IMR-90 (cell line): Measurements from ENCODE around the gene MYO1D. TPM values are rescaled to one million over a fixed set of nuclear protein-coding genes. Genes with fewer than 3 reads are reported as not detected.

Experiments used
- ATAC-seq: fragments of 200-7000 bp; cut with Tn5 transposase; 2 replicates; pipeline ENCODE4 v1.9.1; 2020; ENCODE audit warnings: low read depth, mild to moderate bottlenecking, moderate library complexity
- BruUV-seq: library from RNA; stranded (reverse); fragments of 400-500 nt; replicated peaks from 2 replicates; lab custom pipeline; 2021; lab: Mats Ljungman, UMichigan
- CTCF ChIA-PET: fragments of 300-600 bp; formaldehyde crosslinking; extraction: SDS; loops from one replicate; lab custom pipeline; 2021; ENCODE audit warnings: antibody characterized with exemption; lab: Yijun Ruan, JAX
- POLR2A ChIA-PET: fragments of 300-600 bp; sonication (Branson Sonifier 250); formaldehyde crosslinking; loops from one replicate; lab custom pipeline; 2022; ENCODE audit warnings: antibody characterized with exemption; ENCODE audit not compliant: unreplicated experiment; lab: Charles Lee
- DNase-seq: peaks from one replicate; pipeline ENCODE4 v3.0.0; 2013
- H2AFZ ChIP-seq: replicated peaks from 2 replicates; pipeline ENCODE3; 2013; ENCODE audit warnings: low read length, mild to moderate bottlenecking; ENCODE audit not compliant: poor library complexity
- H2AK5ac ChIP-seq: 2 replicates; pipeline ENCODE4 v1.6.1; 2013; ENCODE audit warnings: low read depth, low read length, inconsistent platforms
- H2AK9ac ChIP-seq: replicated peaks from 2 replicates; pipeline ENCODE3; 2013; ENCODE audit warnings: mild to moderate bottlenecking, low read depth, low read length, moderate library complexity; ENCODE audit not compliant: poor library complexity
- H2BK120ac ChIP-seq: 2 replicates; pipeline ENCODE4 v1.6.1; 2013; ENCODE audit warnings: low read depth, low read length, inconsistent platforms
- H2BK15ac ChIP-seq: 3 replicates; pipeline ENCODE4 v1.6.1; 2013; ENCODE audit warnings: low read depth, low read length, inconsistent platforms
- H2BK20ac ChIP-seq: 2 replicates; pipeline ENCODE4 v1.6.1; 2013; ENCODE audit warnings: low read depth, mild to moderate bottlenecking, inconsistent platforms, low read length, moderate library complexity
- H2BK5ac ChIP-seq: 2 replicates; pipeline ENCODE4 v1.6.1; 2013; ENCODE audit warnings: mild to moderate bottlenecking, low read depth, low read length, inconsistent platforms; ENCODE audit not compliant: poor library complexity, severe bottlenecking
- H3K14ac ChIP-seq: replicated peaks from 2 replicates; pipeline ENCODE4 v1.6.1; 2013; ENCODE audit warnings: low read depth, low read length, inconsistent platforms
- H3K18ac ChIP-seq: 2 replicates; pipeline ENCODE4 v1.6.1; 2013; ENCODE audit warnings: low read depth, low read length, control low read depth
- H3K23ac ChIP-seq: 2 replicates; pipeline ENCODE4 v1.6.1; 2013; ENCODE audit warnings: low read depth, low read length, inconsistent platforms
- H3K27ac ChIP-seq: 2 replicates; pipeline ENCODE4 v1.5.1; 2013; ENCODE audit warnings: mild to moderate bottlenecking, control low read depth, low read length; ENCODE audit not compliant: insufficient read depth
- H3K27me3 ChIP-seq: 2 replicates; pipeline ENCODE4 v1.6.1; 2013; ENCODE audit warnings: low read length; ENCODE audit not compliant: control insufficient read depth, insufficient read depth
- H3K36me3 ChIP-seq: 2 replicates; pipeline ENCODE4 v1.6.1; 2013; ENCODE audit warnings: low read length, mixed read lengths; ENCODE audit not compliant: control insufficient read depth, insufficient read depth
- H3K4ac ChIP-seq: 2 replicates; pipeline ENCODE4 v1.6.1; 2013; ENCODE audit warnings: low read depth, low read length, inconsistent platforms
- H3K4me1 ChIP-seq: 2 replicates; pipeline ENCODE4 v1.6.1; 2013; ENCODE audit warnings: low read length, mixed read lengths; ENCODE audit not compliant: control insufficient read depth, insufficient read depth
- H3K4me2 ChIP-seq: 2 replicates; pipeline ENCODE4 v1.6.1; 2013; ENCODE audit warnings: low read depth, mild to moderate bottlenecking, control low read depth, low read length, moderate library complexity
- H3K4me3 ChIP-seq: 2 replicates; pipeline ENCODE4 v1.5.1; 2013; ENCODE audit warnings: low read depth, mild to moderate bottlenecking, control low read depth, low read length, moderate library complexity; ENCODE audit not compliant: insufficient read depth
- H3K56ac ChIP-seq: 2 replicates; pipeline ENCODE4 v1.6.1; 2013; ENCODE audit warnings: low read length, inconsistent platforms; ENCODE audit not compliant: insufficient read depth; ENCODE audit errors: extremely low read depth
- H3K79me1 ChIP-seq, 2 experiments: 2 replicates each; pipeline ENCODE4 v1.6.1; 2013; ENCODE audit warnings: low read length in 2 of 2, inconsistent platforms in 1 of 2, low read depth in 1 of 2
- H3K9ac ChIP-seq: 2 replicates; pipeline ENCODE4 v1.6.1; 2013; ENCODE audit warnings: low read depth, low read length, control low read depth
- H3K9me1 ChIP-seq: 2 replicates; pipeline ENCODE4 v1.6.1; 2013; ENCODE audit warnings: low read length, inconsistent platforms; ENCODE audit not compliant: insufficient read depth
- H3K9me3 ChIP-seq: 2 replicates; pipeline ENCODE4 v1.6.1; 2013; ENCODE audit warnings: low read length; ENCODE audit not compliant: control insufficient read depth, insufficient read depth
- H4K20me1 ChIP-seq: 2 replicates; pipeline ENCODE4 v1.6.1; 2013; ENCODE audit warnings: low read length, inconsistent platforms; ENCODE audit not compliant: insufficient read depth
- H4K5ac ChIP-seq: 2 replicates; pipeline ENCODE4 v1.6.1; 2013; ENCODE audit warnings: mild to moderate bottlenecking, low read depth, low read length, control low read depth
- H4K8ac ChIP-seq, 2 experiments: 2 replicates each; pipeline ENCODE4 v1.6.1; 2013; ENCODE audit warnings: low read depth in 2 of 2, low read length in 2 of 2, control low read depth in 1 of 2, inconsistent platforms in 1 of 2
- H4K91ac ChIP-seq: 2 replicates; pipeline ENCODE4 v1.6.1; 2013; ENCODE audit warnings: low read depth, low read length, inconsistent platforms; ENCODE audit not compliant: insufficient read depth
- BHLHE40 ChIP-seq: fragments of 150-350 bp; IDR thresholded peaks from 2 replicates; pipeline ENCODE4 v1.6.1; 2016; ENCODE audit warnings: mild to moderate bottlenecking, low read depth, low read length
- CEBPB ChIP-seq: IDR thresholded peaks from 2 replicates; pipeline ENCODE4 v1.6.1; 2012; ENCODE audit warnings: low read depth, low read length, improper control_type of control experiment
- CHD1 ChIP-seq: IDR thresholded peaks from 2 replicates; pipeline ENCODE4 v1.6.1; 2012; ENCODE audit warnings: low read depth, low read length, improper control_type of control experiment
- FOS ChIP-seq: fragments of 150-350 bp; IDR thresholded peaks from 2 replicates; pipeline ENCODE4 v1.6.1; 2016; ENCODE audit warnings: low read depth, low read length
- MAFK ChIP-seq: IDR thresholded peaks from 2 replicates; pipeline ENCODE4 v1.6.1; 2012; ENCODE audit warnings: low read depth, low read length, improper control_type of control experiment
- MAZ ChIP-seq: IDR thresholded peaks from 2 replicates; pipeline ENCODE4 v1.6.1; 2012; ENCODE audit warnings: low read depth, mild to moderate bottlenecking, low read length, improper control_type of control experiment, moderate library complexity, borderline replicate concordance
- MXI1 ChIP-seq: IDR thresholded peaks from 2 replicates; pipeline ENCODE4 v1.6.1; 2012; ENCODE audit warnings: low read depth, mild to moderate bottlenecking, low read length, moderate library complexity, borderline replicate concordance
- NFE2L2 ChIP-seq: fragments of 150-350 bp; IDR thresholded peaks from 2 replicates; pipeline ENCODE4 v1.6.1; 2016; ENCODE audit warnings: low read depth, mild to moderate bottlenecking, low read length
- POLR2A ChIP-seq: IDR thresholded peaks from 2 replicates; pipeline ENCODE4 v1.6.1; 2012; ENCODE audit warnings: mild to moderate bottlenecking, low read depth, low read length
- RAD21 ChIP-seq: IDR thresholded peaks from 2 replicates; pipeline ENCODE4 v1.6.1; 2012; ENCODE audit warnings: low read length, improper control_type of control experiment
- RCOR1 ChIP-seq: IDR thresholded peaks from 2 replicates; pipeline ENCODE4 v1.6.1; 2012; ENCODE audit warnings: mild to moderate bottlenecking, low read length, improper control_type of control experiment; ENCODE audit not compliant: insufficient replicate concordance
- RFX5 ChIP-seq: IDR thresholded peaks from 2 replicates; pipeline ENCODE4 v1.8.0; 2012; ENCODE audit warnings: low read depth, mild to moderate bottlenecking, low read length, moderate library complexity
- SMC3 ChIP-seq: fragments of 150-350 bp; IDR thresholded peaks from 2 replicates; pipeline ENCODE4 v1.6.1; 2016; ENCODE audit warnings: low read depth, mild to moderate bottlenecking, antibody characterized with exemption, low read length, moderate library complexity
- USF2 ChIP-seq: fragments of 150-350 bp; IDR thresholded peaks from 2 replicates; pipeline ENCODE4 v1.6.1; 2017; ENCODE audit warnings: mild to moderate bottlenecking, antibody characterized with exemption, low read length, low read depth
- WGBS, 2 experiments: methylation state at CpG; one replicate each; pipeline versions ENCODE4 v1.1.5 to v1.1.7; 2013; ENCODE audit warnings: missing lambda C conversion rate in 2 of 2; ENCODE audit not compliant: insufficient read length in 1 of 2; ENCODE audit errors: extremely low coverage in 2 of 2; 5-methylcytosine and 5-hydroxymethylcytosine counted together
- dilution Hi-C: fragments of 300-500 bp; cut with HindIII; formaldehyde crosslinking; loops from one replicate; pipeline ENCODE4 v1.14.3; 2018; ENCODE audit warnings: low sequenced_read_pairs; ENCODE audit not compliant: unreplicated experiment
- in situ Hi-C: fragments of 300-500 bp; cut with MboI; formaldehyde crosslinking; loops from 3 replicates; pipeline ENCODE4 v1.14.3; 2019; ENCODE audit warnings: low sequenced_read_pairs, inconsistent platforms, mixed read lengths
- intact Hi-C: fragments of 100-400 bp; cut with micrococcal nuclease; formaldehyde crosslinking; loops from 2 replicates; pipeline ENCODE4 v1.10.0; 2022
- polyA plus RNA-seq, 3 experiments: library from polyadenylated mRNA; depleted of rRNA; stranded (reverse); fragments of >200 nt; gene quantifications; 2 replicates each; pipeline ENCODE4 v1.2.3, GENCODE V29; 2012; ENCODE audit warnings: low replicate concordance in 1 of 3
- total RNA-seq: library from RNA; depleted of rRNA; stranded (reverse); fragments of >200 nt; gene quantifications from 2 replicates; pipeline ENCODE4 v1.2.3, GENCODE V29; 2012
- TF ChIP-seq, protein P1 (sequence below): conservative IDR thresholded peaks from 2 replicates; pipeline ENCODE4 v1.5.1; 2012; ENCODE audit warnings: mild to moderate bottlenecking, low read depth, low read length, improper control_type of control experiment
- TF ChIP-seq, protein P2 (sequence below): fragments of 150-350 bp; IDR thresholded peaks from 2 replicates; pipeline ENCODE4 v1.6.1; 2016; ENCODE audit warnings: low read depth, mild to moderate bottlenecking, low read length, moderate library complexity, borderline replicate concordance

The MYO1D gene
- total and polyA plus RNA-seq, 2 of the 4 experiments (the other 2 are of a cell fraction), result 0.63 to 0.90 TPM

DNA sequence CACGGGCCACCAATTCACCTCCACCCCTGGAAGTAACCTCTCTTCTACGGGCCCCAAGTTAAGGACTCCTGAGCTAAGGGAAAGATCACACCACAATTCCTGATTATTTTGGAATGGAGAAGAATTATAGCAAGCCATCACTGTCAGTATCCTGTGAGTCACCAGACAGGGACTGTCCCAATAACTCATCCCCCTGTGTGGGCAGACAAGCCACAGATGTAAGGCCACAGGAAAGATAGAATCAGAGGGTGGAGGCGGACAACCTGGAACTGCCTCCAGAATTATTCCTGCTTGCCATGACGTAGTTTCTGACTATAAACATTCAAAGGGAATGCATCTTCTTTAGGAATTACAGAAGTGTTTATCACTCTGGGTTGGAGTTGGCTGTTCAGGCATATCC, 5.8 kb upstream of the MYO1D start:
- H3K4me1 ChIP-seq, result no peaks in the 10 kb centered on the region
- H2BK5ac ChIP-seq, result no peak overlapping the region
- no peaks in the 10 kb centered on the region for H4K20me1 ChIP-seq
- H3K4ac ChIP-seq, result no peak overlapping the region
- no peak overlapping the region for H3K4me2 ChIP-seq
- H3K79me1 ChIP-seq, result no peaks in the 10 kb centered on the region
- H2AK5ac ChIP-seq, result no peak overlapping the region
- ChIA-PET CTCF (no interaction called here), POLR2A (no interaction called here)
- no peak overlapping the region for H2AK9ac ChIP-seq
- no peak overlapping the region for H4K5ac ChIP-seq
- H3K36me3 ChIP-seq, result no peaks in the 10 kb centered on the region
- H3K9me3 ChIP-seq, result no peaks in the 10 kb centered on the region
- no peak overlapping the region for H4K91ac ChIP-seq
- H3K56ac ChIP-seq, result no peak overlapping the region
- TF ChIP-seq POLR2A (no peak), CEBPB (no peak), USF2 (no peak), FOS (no peak), NFE2L2 (no peak), CHD1 (no peak), MAFK (no peak), RAD21 (no peak), RFX5 (no peak), BHLHE40 (no peak), MAZ (no peak), SMC3 (no peak), MXI1 (no peak), RCOR1 (no peak)
- TF ChIP-seq, protein P1, sequence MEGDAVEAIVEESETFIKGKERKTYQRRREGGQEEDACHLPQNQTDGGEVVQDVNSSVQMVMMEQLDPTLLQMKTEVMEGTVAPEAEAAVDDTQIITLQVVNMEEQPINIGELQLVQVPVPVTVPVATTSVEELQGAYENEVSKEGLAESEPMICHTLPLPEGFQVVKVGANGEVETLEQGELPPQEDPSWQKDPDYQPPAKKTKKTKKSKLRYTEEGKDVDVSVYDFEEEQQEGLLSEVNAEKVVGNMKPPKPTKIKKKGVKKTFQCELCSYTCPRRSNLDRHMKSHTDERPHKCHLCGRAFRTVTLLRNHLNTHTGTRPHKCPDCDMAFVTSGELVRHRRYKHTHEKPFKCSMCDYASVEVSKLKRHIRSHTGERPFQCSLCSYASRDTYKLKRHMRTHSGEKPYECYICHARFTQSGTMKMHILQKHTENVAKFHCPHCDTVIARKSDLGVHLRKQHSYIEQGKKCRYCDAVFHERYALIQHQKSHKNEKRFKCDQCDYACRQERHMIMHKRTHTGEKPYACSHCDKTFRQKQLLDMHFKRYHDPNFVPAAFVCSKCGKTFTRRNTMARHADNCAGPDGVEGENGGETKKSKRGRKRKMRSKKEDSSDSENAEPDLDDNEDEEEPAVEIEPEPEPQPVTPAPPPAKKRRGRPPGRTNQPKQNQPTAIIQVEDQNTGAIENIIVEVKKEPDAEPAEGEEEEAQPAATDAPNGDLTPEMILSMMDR, result no peak
- TF ChIP-seq, protein P2, sequence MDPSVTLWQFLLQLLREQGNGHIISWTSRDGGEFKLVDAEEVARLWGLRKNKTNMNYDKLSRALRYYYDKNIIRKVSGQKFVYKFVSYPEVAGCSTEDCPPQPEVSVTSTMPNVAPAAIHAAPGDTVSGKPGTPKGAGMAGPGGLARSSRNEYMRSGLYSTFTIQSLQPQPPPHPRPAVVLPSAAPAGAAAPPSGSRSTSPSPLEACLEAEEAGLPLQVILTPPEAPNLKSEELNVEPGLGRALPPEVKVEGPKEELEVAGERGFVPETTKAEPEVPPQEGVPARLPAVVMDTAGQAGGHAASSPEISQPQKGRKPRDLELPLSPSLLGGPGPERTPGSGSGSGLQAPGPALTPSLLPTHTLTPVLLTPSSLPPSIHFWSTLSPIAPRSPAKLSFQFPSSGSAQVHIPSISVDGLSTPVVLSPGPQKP, result no peak
- DNase-seq, result peak; percentile 32
- H2BK15ac ChIP-seq, result no peak overlapping the region
- no CpG with 5 or more reads among the region's 4 CpGs for WGBS, 2 experiments
- BruUV-seq, result no TSS peak
- in situ Hi-C loops (no loop called here), dilution Hi-C loops (no loop called here), intact Hi-C loops (no loop called here)
- H3K18ac ChIP-seq, result no peak overlapping the region
- no peak overlapping the region for H3K9ac ChIP-seq
- H3K23ac ChIP-seq, result no peak overlapping the region
- H2AFZ ChIP-seq, result no peak overlapping the region
- H3K9me1 ChIP-seq, result no peaks in the 10 kb centered on the region
- no peak overlapping the region for H4K8ac ChIP-seq
- ATAC-seq, result no peak
- no peak overlapping the region for H3K4me3 ChIP-seq
- H3K27ac ChIP-seq, result no peak overlapping the region
- H3K27me3 ChIP-seq, result no peaks in the 10 kb centered on the region
- H2BK20ac ChIP-seq, result no peak overlapping the region
- no peak overlapping the region for H2BK120ac ChIP-seq
- no peak overlapping the region; the same call in 1 of the 2 replicates for H3K14ac ChIP-seq
